NCI-H2227 (cell line): ENCODE results near the gene MLST8.
"Not testable (repeated sequence)": the region's sequence is repeated elsewhere in the genome, so short reads cannot be mapped to it uniquely, and the experiment has no call there.

Source experiments
- DNase-seq: peaks from one replicate; lab custom pipeline; 2025; ENCODE audit not compliant: unreplicated experiment; lab: John Stamatoyannopoulos, UW

MLST8 gene

GRCh38 chr16:2244926-2245795 lies 39.9 kb downstream of the MLST8 start:
- DNase-seq = no peak

- no peak for DNase-seq
These were observed 41.1 kb downstream of the MLST8 start for GRCh38 chr16:2246301-2246885.

GRCh38 chr16:2250652-2251295 lies 45.5 kb downstream of the MLST8 start:
- peak; percentile 52 for DNase-seq

- peak; percentile 93 for DNase-seq
These were observed 46.2 kb downstream of the MLST8 start, which contains the start of gene ECI1 for GRCh38 chr16:2251296-2252111. Gene ECI1 (minus strand): TSS chr16:2251587. CDS start chr16:2251566, 21 bp downstream.

GRCh38 chr16:2252806-2253148 lies 47.5 kb downstream of the MLST8 start:
- no peak for DNase-seq

- DNase-seq = no peak
These were observed 48.0 kb downstream of the MLST8 start for GRCh38 chr16:2253293-2253692.

GRCh38 chr16:2256531-2257140 lies 51.4 kb downstream of the MLST8 start:
- DNase-seq = no peak

- no peak for DNase-seq
These were observed 52.5 kb downstream of the MLST8 start for GRCh38 chr16:2257726-2258125.

GRCh38 chr16:2258530-2258929 lies 53.3 kb downstream of the MLST8 start:
- not testable (repeated sequence) for DNase-seq
